GM12801 (cell line): Measurements from ENCODE around the gene PHAF1.

Experiments
- CTCF ChIP-seq: IDR thresholded peaks from one replicate; pipeline ENCODE4 v1.5.1; 2011; ENCODE audit warnings: control low read depth; ENCODE audit not compliant: insufficient read length; ENCODE audit errors: extremely low read depth

PHAF1 gene

GRCh38 chr16:67154578-67155294 is 45.0 kb downstream of the PHAF1 start:
- TF ChIP-seq CTCF, result no peak

GRCh38 chr16:67155295-67156142 is 45.8 kb downstream of the PHAF1 start:
- no peak for TF ChIP-seq CTCF

- TF ChIP-seq CTCF, result no peak
These were observed 46.6 kb downstream of the PHAF1 start for GRCh38 chr16:67156143-67156844.

GRCh38 chr16:67157106-67157748 is 47.5 kb downstream of the PHAF1 start:
- TF ChIP-seq CTCF, result no peak

- no peak for TF ChIP-seq CTCF
These were observed 48.3 kb downstream of the PHAF1 start for GRCh38 chr16:67157892-67158635.

- TF ChIP-seq CTCF, result no peak
These were observed 49.2 kb downstream of the PHAF1 start for GRCh38 chr16:67158637-67159600.
